Neuronal stem cell (in vitro differentiated cells): ENCODE results near the gene TMEM132A. TPM values are rescaled to one million over a fixed set of nuclear protein-coding genes. Genes with fewer than 3 reads are reported as not detected.

Experiments
- DNase-seq: peaks from one replicate; pipeline ENCODE4 v3.0.0-alpha.2; 2013; ENCODE audit warnings: low spot score
- H2AFZ ChIP-seq: one replicate; pipeline ENCODE4 v1.6.1; 2013; ENCODE audit warnings: mild to moderate bottlenecking, low read length, inconsistent platforms
- H2AK5ac ChIP-seq: 2 replicates; pipeline ENCODE4 v1.6.1; 2013; ENCODE audit warnings: low read depth, mild to moderate bottlenecking, inconsistent platforms, low read length, moderate library complexity, mixed read lengths
- H2BK120ac ChIP-seq: 2 replicates; pipeline ENCODE4 v1.6.1; 2013; ENCODE audit warnings: low read depth, mild to moderate bottlenecking, inconsistent platforms, low read length, moderate library complexity, mixed read lengths
- H2BK12ac ChIP-seq: one replicate; pipeline ENCODE4 v1.6.1; 2013; ENCODE audit warnings: low read length, inconsistent platforms
- H2BK15ac ChIP-seq: 2 replicates; pipeline ENCODE4 v1.6.1; 2013; ENCODE audit warnings: mild to moderate bottlenecking, low read length, inconsistent platforms, mixed read lengths
- H2BK5ac ChIP-seq: one replicate; pipeline ENCODE4 v1.6.1; 2013; ENCODE audit warnings: inconsistent platforms, mild to moderate bottlenecking, low read length, moderate library complexity
- H3K14ac ChIP-seq: one replicate; pipeline ENCODE4 v1.6.1; 2013; ENCODE audit warnings: low read length, inconsistent platforms
- H3K18ac ChIP-seq: 2 replicates; pipeline ENCODE4 v1.6.1; 2013; ENCODE audit warnings: low read length, inconsistent platforms
- H3K23ac ChIP-seq: 2 replicates; pipeline ENCODE4 v1.6.1; 2013; ENCODE audit warnings: low read depth, mild to moderate bottlenecking, mixed read lengths, low read length, inconsistent platforms; ENCODE audit not compliant: poor library complexity
- H3K27ac ChIP-seq: replicated peaks from 3 replicates; pipeline ENCODE4 v1.5.1; 2013; ENCODE audit warnings: low read length, inconsistent platforms
- H3K27me3 ChIP-seq, 3 experiments: 2 replicates each; pipeline ENCODE4 v1.6.1; 2013; ENCODE audit warnings: low read length in 3 of 3, mild to moderate bottlenecking in 2 of 3, inconsistent platforms in 1 of 3, low read depth in 1 of 3, mixed read lengths in 1 of 3, moderate library complexity in 1 of 3; ENCODE audit not compliant: control insufficient read depth in 3 of 3, insufficient read depth in 3 of 3
- H3K36me3 ChIP-seq, 2 donors: replicated peaks in 1 of 2; 2 replicates each; pipeline ENCODE4 v1.6.1; 2013; ENCODE audit warnings: low read length in 2 of 2; ENCODE audit not compliant: control insufficient read depth in 2 of 2, insufficient read depth in 2 of 2
- H3K4ac ChIP-seq: 2 replicates; pipeline ENCODE4 v1.6.1; 2013; ENCODE audit warnings: inconsistent platforms, mild to moderate bottlenecking, low read length, moderate library complexity
- H3K4me1 ChIP-seq, 2 donors: 1 replicate in 1 of 2; 2 replicates in 1 of 2; pipeline ENCODE4 v1.6.1; 2013; ENCODE audit warnings: low read length in 2 of 2, low read depth in 1 of 2; ENCODE audit not compliant: control insufficient read depth in 2 of 2, insufficient read depth in 1 of 2
- H3K4me2 ChIP-seq: one replicate; pipeline ENCODE4 v1.6.1; 2013; ENCODE audit warnings: mild to moderate bottlenecking, low read length, inconsistent platforms; ENCODE audit not compliant: insufficient read depth, poor library complexity, severe bottlenecking
- H3K4me3 ChIP-seq, 2 donors: 2 replicates each; pipeline ENCODE4 v1.5.1; 2013; ENCODE audit warnings: low read length in 2 of 2, mild to moderate bottlenecking in 2 of 2, inconsistent platforms in 1 of 2, moderate library complexity in 1 of 2
- H3K79me1 ChIP-seq: one replicate; pipeline ENCODE4 v1.6.1; 2013; ENCODE audit warnings: low read depth, mild to moderate bottlenecking, inconsistent platforms, low read length, moderate library complexity
- H3K9ac ChIP-seq: one replicate; pipeline ENCODE4 v1.6.1; 2013; ENCODE audit warnings: mild to moderate bottlenecking, low read depth, low read length, inconsistent platforms; ENCODE audit not compliant: poor library complexity
- H3K9me3 ChIP-seq, 2 donors: replicated peaks in 1 of 2; 2 replicates each; pipeline versions ENCODE3 to v1.6.1; 2013; ENCODE audit warnings: low read length in 2 of 2, mild to moderate bottlenecking in 2 of 2, inconsistent platforms in 1 of 2, low read depth in 1 of 2, mixed read lengths in 1 of 2, moderate library complexity in 1 of 2; ENCODE audit not compliant: control insufficient read depth in 2 of 2, insufficient read depth in 1 of 2
- H4K8ac ChIP-seq: one replicate; pipeline ENCODE4 v1.6.1; 2013; ENCODE audit warnings: low read depth, mild to moderate bottlenecking, inconsistent platforms, low read length, moderate library complexity
- H4K91ac ChIP-seq: one replicate; pipeline ENCODE4 v1.6.1; 2013; ENCODE audit warnings: low read length, low read depth, mild to moderate bottlenecking, inconsistent platforms; ENCODE audit not compliant: poor library complexity
- WGBS, 2 donors: extraction: QIAGEN DNeasy Blood & Tissue Kit; methylation state at CpG; one replicate each; pipeline ENCODE4 v1.1.7; 2013; ENCODE audit warnings: missing lambda C conversion rate in 2 of 2, mixed read lengths in 1 of 2; ENCODE audit not compliant: insufficient read length in 2 of 2, insufficient replicate concordance in 1 of 2; ENCODE audit errors: extremely low coverage in 2 of 2; 5-methylcytosine and 5-hydroxymethylcytosine counted together
- small RNA-seq: library from polyadenylated mRNA; stranded (forward); fragments of <200 nt; extraction: miRNeasy Mini kit (QIAGEN cat#:217004); gene quantifications from one replicate; pipeline ENCODE3, GENCODE V24; 2013; ENCODE audit not compliant: insufficient read depth

Gene TMEM132A

GRCh38 chr11:60985501-60985900, 61.2 kb downstream of the TMEM132A start:
- Histone ChIP-seq H3K79me1 (no peaks in the 10 kb centered on the region), H3K36me3 (no peaks in the 10 kb centered on the region), H3K27ac (no peak overlapping the region), H3K4me1 (peaks cover 0 to 4% of the 10 kb centered on the region in 2 donors), H2BK12ac (no peak overlapping the region), H3K27me3 (peaks cover 0 to 38% (median 0%) of the 10 kb centered on the region in 3 experiments), H3K9ac (no peak overlapping the region), H3K9me3 (no peaks in the 10 kb centered on the region), H3K14ac (no peak overlapping the region), H4K91ac (no peak overlapping the region), H3K4me3 (no peak overlapping the region), H2AK5ac (no peak overlapping the region), H3K23ac (no peak overlapping the region), H4K8ac (no peak overlapping the region), H3K4ac (no peak overlapping the region), H2BK5ac (no peak overlapping the region), H3K4me2 (no peak overlapping the region), H2BK15ac (no peak overlapping the region), H2BK120ac (no peak overlapping the region), H2AFZ (no peak overlapping the region), H3K18ac (no peak overlapping the region)
- DNase-seq = no peak
- WGBS, 2 donors = no CpG with 5 or more reads among the region's 2 CpGs

GRCh38 chr11:60985991-60986915, 62.0 kb downstream of the TMEM132A start:
- Histone ChIP-seq H3K18ac (no peak overlapping the region), H3K36me3 (no peaks in the 10 kb centered on the region), H2AK5ac (no peak overlapping the region), H3K9me3 (no peaks in the 10 kb centered on the region), H3K27ac (no peak overlapping the region), H2BK5ac (no peak overlapping the region), H3K23ac (no peak overlapping the region), H3K4me2 (no peak overlapping the region), H4K91ac (no peak overlapping the region), H2BK12ac (no peak overlapping the region), H2BK120ac (no peak overlapping the region), H2BK15ac (no peak overlapping the region), H3K79me1 (no peaks in the 10 kb centered on the region), H3K4me3 (no peak overlapping the region), H3K4me1 (peaks cover 0 to 4% of the 10 kb centered on the region in 2 donors), H3K4ac (no peak overlapping the region), H3K9ac (no peak overlapping the region), H2AFZ (no peak overlapping the region), H3K14ac (no peak overlapping the region), H4K8ac (no peak overlapping the region), H3K27me3 (peaks cover 0 to 38% (median 0%) of the 10 kb centered on the region in 3 experiments)
- no peak for DNase-seq
- no CpG with 5 or more reads among the region's 17 CpGs for WGBS, 2 donors

Small RNA genes within 50 kb of the gene (small RNA-seq; reads per million reads assigned to genes)
- gene RNU6-933P = not detected
